ENCODE results near the gene RDH5. TPM values are rescaled to one million over a fixed set of nuclear protein-coding genes. Genes with fewer than 3 reads are reported as not detected.

The RDH5 gene, protein sequence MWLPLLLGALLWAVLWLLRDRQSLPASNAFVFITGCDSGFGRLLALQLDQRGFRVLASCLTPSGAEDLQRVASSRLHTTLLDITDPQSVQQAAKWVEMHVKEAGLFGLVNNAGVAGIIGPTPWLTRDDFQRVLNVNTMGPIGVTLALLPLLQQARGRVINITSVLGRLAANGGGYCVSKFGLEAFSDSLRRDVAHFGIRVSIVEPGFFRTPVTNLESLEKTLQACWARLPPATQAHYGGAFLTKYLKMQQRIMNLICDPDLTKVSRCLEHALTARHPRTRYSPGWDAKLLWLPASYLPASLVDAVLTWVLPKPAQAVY
- 7.1 and 8.4 TPM in 2 replicates for total RNA-seq

DNA sequence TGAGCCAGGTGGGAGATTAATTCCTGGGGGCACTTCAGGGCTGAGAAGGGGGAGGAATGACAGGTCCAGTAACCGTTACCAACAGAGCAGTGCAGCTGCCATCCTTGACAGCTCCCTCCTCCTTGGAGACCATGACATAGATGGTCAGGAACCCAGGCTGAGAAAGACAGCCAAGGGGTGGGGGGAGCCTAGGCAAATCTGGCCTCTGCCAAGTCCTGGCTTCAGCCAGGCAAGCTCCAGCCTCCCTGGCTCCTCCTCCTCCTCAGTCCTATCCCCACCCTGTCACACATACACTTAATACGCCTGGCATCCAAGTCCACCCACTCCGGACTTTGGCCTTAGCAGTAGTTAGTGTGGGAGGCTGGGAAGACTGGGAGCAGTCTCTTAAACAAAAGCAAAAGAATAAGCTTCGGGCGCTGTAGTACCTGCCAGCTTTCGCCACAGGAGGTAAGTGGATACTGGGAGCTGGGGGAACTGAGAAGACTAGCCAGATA is at the start of gene RDH5:
Gene RDH5 (plus strand): TSS at position 323 of the 494 bp plus-strand sequence. CDS start 792 bp downstream, outside the sequence.
- no peaks in the 10 kb centered on the region for H3K27me3 Mint-ChIP-seq
- intact Hi-C loops (cut with micrococcal nuclease) = no loop called here
- H3K27ac Mint-ChIP-seq = no peak within 1 kb of the TSS

DNA sequence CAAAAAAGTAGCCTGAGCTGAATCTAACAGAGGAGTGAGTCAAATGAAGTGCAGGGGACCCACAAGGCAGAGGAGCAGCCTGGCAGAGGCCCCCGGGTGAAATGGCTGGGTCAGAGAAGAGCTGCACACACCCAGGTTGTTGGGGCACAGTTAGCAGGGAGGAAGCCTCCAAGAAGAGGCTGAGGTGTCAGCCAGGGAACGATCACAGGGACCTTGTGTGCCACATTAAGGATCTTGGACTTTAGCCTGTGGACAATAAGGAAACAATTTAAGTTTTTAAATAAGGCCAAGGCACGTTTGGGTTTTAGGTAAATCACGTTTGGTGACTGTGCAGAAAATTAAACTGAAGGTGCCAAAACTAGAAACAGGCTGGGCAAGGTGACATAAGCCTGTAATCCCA is 48.4 kb upstream of the RDH5 start:
- Mint-ChIP-seq H3K36me3 (ENCODE audit: low read depth) (no peaks in the 10 kb centered on the region), H3K4me3 (no peak overlapping the region), H3K9me3 (no peaks in the 10 kb centered on the region), H3K4me1 (no peaks in the 10 kb centered on the region), H3K27ac (no peak overlapping the region), H3K27me3 (peaks cover 19% of the 10 kb centered on the region)
- intact Hi-C loops (cut with micrococcal nuclease) = no loop called here
- no peak for DNase-seq

More for the DNA sequence above, at the start of gene RDH5:
- no peak for DNase-seq
- H3K9me3 Mint-ChIP-seq = no peaks in the 10 kb centered on the region
- peaks cover 11% of the 10 kb centered on the region for H3K36me3 Mint-ChIP-seq (ENCODE audit: low read depth)
- peaks cover 31% of the 10 kb centered on the region for H3K4me1 Mint-ChIP-seq
- no peak within 1 kb of the TSS for H3K4me3 Mint-ChIP-seq

DNA sequence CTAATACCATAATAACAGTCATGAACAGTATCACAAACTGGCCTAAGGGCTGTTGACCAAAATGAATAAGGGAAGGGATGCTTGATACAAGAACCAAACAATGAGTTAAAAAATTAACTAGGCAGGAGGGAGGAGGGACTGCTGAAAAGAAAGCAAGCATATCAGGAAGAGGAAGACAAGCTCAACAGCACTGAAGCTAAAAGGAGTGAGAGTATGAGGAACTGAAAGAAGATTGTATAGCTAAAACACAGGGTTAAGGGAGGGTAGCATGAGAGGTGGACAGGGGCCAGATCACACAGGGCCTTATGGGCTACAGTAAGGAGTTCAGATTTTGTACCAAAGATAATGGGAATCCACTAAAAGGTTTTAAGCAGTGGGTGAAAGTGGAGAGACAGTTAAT is 46.6 kb upstream of the RDH5 start:
- Mint-ChIP-seq H3K36me3 (ENCODE audit: low read depth) (no peaks in the 10 kb centered on the region), H3K27me3 (peaks cover 19% of the 10 kb centered on the region), H3K4me3 (no peak overlapping the region), H3K4me1 (no peaks in the 10 kb centered on the region), H3K9me3 (no peaks in the 10 kb centered on the region), H3K27ac (no peak overlapping the region)
- intact Hi-C loops (cut with micrococcal nuclease) = no loop called here
- DNase-seq = no peak

DNA sequence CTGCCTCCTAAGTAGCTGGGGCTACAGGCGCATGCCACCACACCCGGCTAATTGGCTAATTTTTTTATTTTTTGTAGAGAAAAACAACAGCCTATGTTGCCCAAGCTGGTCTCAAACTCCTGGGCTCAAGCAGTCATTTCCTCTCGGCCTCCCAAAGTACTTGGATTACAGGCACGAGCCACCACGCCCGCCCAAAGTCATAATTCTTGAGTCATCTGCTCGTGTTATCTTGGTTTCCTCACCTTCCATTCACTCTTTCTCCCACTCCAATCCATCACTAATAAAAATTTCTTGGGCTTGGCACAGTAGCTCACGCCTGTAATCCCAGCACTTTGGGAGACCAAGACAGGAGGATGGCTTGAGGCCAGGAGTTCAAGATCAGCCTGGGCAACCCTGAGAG is 44.5 kb upstream of the RDH5 start:
- Mint-ChIP-seq H3K27me3 (peaks cover 32% of the 10 kb centered on the region), H3K27ac (no peak overlapping the region), H3K4me1 (peaks cover under 1% of the 10 kb centered on the region), H3K9me3 (no peaks in the 10 kb centered on the region), H3K36me3 (ENCODE audit: low read depth) (no peaks in the 10 kb centered on the region), H3K4me3 (no peak overlapping the region)
- no peak for DNase-seq
- intact Hi-C loops (cut with micrococcal nuclease) = no loop called here

DNA sequence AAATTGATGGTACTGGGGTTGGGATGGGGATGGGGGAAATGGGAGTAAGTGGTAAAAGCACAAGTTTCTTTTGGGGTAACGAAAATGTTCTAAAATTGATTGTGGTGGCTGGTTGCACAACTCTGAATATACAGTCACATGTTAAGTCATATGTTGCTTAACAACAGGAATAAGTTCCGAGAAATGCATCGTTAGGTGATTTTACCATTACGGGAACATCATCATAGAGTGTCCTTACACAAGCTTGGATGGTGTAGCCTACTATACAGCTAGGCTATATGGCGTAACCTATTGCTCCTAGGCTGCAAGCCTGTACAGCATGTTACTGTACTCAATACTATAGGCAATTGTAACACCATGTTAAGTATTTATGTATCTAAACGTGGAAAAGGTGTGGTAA is 43.5 kb upstream of the RDH5 start:
- peaks cover 42% of the 10 kb centered on the region for H3K27me3 Mint-ChIP-seq
- no peak for DNase-seq
- intact Hi-C loops (cut with micrococcal nuclease) = no loop called here
- no peak overlapping the region for H3K27ac Mint-ChIP-seq
- H3K9me3 Mint-ChIP-seq = no peaks in the 10 kb centered on the region
- no peaks in the 10 kb centered on the region for H3K36me3 Mint-ChIP-seq (ENCODE audit: low read depth)
- peaks cover 10% of the 10 kb centered on the region for H3K4me1 Mint-ChIP-seq
- H3K4me3 Mint-ChIP-seq = no peak overlapping the region

DNA sequence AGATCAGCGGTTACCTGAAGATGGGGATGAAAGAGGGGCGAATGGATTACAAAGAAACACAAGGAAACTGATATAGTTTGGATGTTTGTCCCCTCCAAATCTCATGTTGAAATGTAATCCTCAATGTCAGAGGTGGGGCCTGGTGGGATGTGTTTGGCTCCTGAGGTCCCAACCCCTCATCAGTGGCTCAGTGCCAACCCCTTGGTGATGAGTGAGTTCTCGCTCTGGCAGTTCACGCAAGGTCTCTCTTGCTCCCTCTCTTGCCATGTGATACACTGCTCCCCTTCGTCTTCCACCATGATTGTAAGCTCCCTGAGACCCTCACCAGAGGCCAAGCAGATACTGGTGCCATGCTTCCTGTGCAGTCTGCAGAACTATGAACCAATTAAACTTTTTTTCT is 40.5 kb upstream of the RDH5 start:
- DNase-seq = no peak
- H3K4me3 Mint-ChIP-seq = no peak overlapping the region
- no peak overlapping the region for H3K27ac Mint-ChIP-seq
- no peaks in the 10 kb centered on the region for H3K9me3 Mint-ChIP-seq
- no peaks in the 10 kb centered on the region for H3K36me3 Mint-ChIP-seq (ENCODE audit: low read depth)
- peaks cover 11% of the 10 kb centered on the region for H3K4me1 Mint-ChIP-seq
- intact Hi-C loops (cut with micrococcal nuclease) = no loop called here
- peaks cover 47% of the 10 kb centered on the region for H3K27me3 Mint-ChIP-seq

DNA sequence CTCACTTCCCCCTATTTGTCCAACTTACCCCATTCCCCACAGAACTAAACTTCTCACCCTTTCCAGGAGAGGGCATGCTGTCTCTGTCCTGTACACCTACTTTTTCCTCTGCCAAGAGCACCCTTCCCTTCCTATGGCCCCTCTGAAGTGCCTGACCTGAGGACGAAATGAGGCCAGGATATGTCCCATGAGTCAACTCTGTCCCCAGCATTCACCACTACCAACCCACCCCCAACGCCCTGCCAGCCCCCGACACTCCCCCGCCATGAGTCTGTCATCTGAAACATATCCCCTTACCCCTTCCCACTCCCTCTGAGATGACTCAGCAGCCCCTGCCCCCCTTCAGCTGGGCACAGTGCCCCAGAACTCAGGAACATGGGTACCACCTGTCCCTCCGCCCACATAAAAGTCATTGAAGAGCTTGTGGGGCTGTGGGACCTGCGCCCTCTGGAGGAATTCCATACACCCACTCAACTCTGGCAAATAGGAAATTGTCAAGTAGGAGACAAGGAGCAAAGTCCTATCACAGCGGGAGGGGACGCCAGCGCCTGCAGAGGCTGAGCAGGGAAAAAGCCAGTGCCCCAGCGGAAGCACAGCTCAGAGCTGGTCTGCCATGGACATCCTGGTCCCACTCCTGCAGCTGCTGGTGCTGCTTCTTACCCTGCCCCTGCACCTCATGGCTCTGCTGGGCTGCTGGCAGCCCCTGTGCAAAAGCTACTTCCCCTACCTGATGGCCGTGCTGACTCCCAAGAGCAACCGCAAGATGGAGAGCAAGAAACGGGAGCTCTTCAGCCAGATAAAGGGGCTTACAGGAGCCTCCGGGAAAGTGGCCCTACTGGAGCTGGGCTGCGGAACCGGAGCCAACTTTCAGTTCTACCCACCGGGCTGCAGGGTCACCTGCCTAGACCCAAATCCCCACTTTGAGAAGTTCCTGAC is 38.8 kb upstream of the RDH5 start:
- no peaks in the 10 kb centered on the region for H3K9me3 Mint-ChIP-seq
- peak overlapping the region; percentile 9 for H3K4me3 Mint-ChIP-seq
- peaks cover 11% of the 10 kb centered on the region for H3K4me1 Mint-ChIP-seq
- no peak for DNase-seq
- H3K27me3 Mint-ChIP-seq = peaks cover 42% of the 10 kb centered on the region
- H3K36me3 Mint-ChIP-seq (ENCODE audit: low read depth) = no peaks in the 10 kb centered on the region
- peak overlapping the region; percentile 42 for H3K27ac Mint-ChIP-seq
- intact Hi-C loops (cut with micrococcal nuclease) = no loop called here

DNA sequence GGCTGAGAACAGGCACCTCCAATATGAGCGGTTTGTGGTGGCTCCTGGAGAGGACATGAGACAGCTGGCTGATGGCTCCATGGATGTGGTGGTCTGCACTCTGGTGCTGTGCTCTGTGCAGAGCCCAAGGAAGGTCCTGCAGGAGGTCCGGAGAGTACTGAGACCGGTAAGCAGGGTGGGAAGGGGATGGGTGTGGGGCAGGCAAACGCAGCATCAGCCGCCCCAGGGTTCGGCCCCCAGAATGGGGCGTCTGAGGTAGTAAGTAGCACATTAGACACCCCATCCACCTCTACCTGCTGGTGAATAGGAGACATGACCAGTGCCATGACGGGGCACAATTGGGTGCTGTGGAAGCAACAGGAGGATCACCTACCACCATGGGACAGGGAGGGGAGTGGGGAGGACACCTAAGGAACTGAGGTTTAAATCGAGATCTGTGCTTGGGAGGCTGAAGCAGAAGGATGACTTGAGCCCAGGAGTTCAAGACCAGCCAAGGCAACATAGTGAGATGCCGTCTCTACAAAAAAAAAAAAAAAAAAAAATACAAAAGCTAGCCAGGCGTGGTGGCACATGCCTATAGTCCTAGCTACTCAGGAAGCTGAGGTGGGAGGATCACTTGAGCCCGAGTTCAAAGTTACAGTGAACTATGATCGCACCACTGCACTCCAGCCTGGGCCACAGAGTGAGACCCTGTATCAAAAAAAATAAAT is 38.0 kb upstream of the RDH5 start:
- Mint-ChIP-seq H3K27me3 (peaks cover 42% of the 10 kb centered on the region), H3K4me3 (no peak overlapping the region), H3K4me1 (peaks cover 13% of the 10 kb centered on the region), H3K36me3 (ENCODE audit: low read depth) (no peaks in the 10 kb centered on the region), H3K27ac (no peak overlapping the region), H3K9me3 (no peaks in the 10 kb centered on the region)
- no peak for DNase-seq
- intact Hi-C loops (cut with micrococcal nuclease) = no loop called here

DNA sequence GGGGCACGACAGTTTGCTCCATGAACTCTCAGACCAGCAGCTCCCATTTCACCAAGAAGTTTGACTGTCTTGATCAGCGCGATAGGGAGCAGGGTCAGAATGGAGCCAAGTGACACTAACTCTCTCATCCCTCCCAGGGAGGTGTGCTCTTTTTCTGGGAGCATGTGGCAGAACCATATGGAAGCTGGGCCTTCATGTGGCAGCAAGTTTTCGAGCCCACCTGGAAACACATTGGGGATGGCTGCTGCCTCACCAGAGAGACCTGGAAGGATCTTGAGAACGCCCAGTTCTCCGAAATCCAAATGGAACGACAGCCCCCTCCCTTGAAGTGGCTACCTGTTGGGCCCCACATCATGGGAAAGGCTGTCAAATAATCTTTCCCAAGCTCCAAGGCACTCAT is 36.5 kb upstream of the RDH5 start:
- Mint-ChIP-seq H3K36me3 (ENCODE audit: low read depth) (no peaks in the 10 kb centered on the region), H3K27ac (no peak overlapping the region), H3K4me3 (no peak overlapping the region), H3K9me3 (no peaks in the 10 kb centered on the region), H3K27me3 (peaks cover 41% of the 10 kb centered on the region), H3K4me1 (peaks cover 18% of the 10 kb centered on the region)
- intact Hi-C loops (cut with micrococcal nuclease) = no loop called here
- DNase-seq = no peak

DNA sequence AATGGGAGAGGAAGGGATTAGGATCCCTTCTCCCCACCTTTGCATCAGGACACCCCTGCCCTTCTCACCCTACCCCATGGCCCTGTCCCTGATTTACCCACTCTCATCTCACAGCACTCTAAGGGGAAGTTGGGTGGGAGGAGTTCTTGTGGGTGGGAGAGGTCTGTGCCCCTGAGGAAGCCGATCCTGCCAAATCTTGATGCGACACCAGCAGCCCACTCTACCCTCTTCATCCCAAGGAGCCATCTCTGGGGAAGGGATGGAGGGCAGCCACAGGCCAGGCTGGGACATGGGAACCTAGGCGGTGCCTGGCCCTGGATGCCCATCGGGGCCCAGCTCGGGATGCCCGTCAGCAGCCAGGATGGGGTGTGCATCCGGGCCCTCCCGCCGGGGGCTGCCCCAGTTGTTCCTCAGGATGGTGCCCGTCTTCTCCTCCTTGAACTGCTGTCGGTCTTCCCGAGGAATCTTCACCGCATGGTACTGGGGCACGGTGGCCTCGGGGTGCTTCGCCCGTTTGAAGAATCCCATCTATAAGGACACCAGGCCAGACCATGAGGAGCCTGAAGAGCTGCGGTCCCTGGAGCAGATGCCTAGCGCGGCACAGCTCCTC is 35.3 kb upstream of the RDH5 start:
- no peak for DNase-seq
- H3K27me3 Mint-ChIP-seq = peaks cover 36% of the 10 kb centered on the region
- H3K9me3 Mint-ChIP-seq = no peaks in the 10 kb centered on the region
- no peak overlapping the region for H3K4me3 Mint-ChIP-seq
- no peak overlapping the region for H3K27ac Mint-ChIP-seq
- intact Hi-C loops (cut with micrococcal nuclease) = no loop called here
- no peaks in the 10 kb centered on the region for H3K36me3 Mint-ChIP-seq (ENCODE audit: low read depth)
- H3K4me1 Mint-ChIP-seq = peaks cover 18% of the 10 kb centered on the region

DNA sequence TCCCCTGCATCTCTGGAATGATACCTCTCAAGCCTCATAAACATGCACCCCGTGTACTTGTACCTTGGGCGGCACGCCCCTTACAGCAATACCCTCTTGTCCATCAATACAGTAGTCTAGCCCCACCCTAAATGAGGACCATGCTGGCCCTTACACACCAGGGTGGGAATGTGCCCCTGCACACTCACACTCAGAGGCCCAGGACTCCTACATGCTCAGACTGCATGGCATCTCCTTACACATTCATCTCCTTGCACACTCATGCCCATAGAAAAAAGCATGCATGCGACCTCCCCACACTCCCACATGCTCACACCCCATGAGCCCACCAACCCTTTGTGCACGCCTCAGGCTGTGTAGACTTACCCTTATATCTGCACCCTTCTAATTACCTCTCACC is 34.5 kb upstream of the RDH5 start:
- no peaks in the 10 kb centered on the region for H3K36me3 Mint-ChIP-seq (ENCODE audit: low read depth)
- intact Hi-C loops (cut with micrococcal nuclease) = no loop called here
- H3K27me3 Mint-ChIP-seq = peaks cover 33% of the 10 kb centered on the region
- H3K4me1 Mint-ChIP-seq = peaks cover 17% of the 10 kb centered on the region
- no peak overlapping the region for H3K4me3 Mint-ChIP-seq
- H3K27ac Mint-ChIP-seq = no peak overlapping the region
- no peaks in the 10 kb centered on the region for H3K9me3 Mint-ChIP-seq
- no peak for DNase-seq

DNA sequence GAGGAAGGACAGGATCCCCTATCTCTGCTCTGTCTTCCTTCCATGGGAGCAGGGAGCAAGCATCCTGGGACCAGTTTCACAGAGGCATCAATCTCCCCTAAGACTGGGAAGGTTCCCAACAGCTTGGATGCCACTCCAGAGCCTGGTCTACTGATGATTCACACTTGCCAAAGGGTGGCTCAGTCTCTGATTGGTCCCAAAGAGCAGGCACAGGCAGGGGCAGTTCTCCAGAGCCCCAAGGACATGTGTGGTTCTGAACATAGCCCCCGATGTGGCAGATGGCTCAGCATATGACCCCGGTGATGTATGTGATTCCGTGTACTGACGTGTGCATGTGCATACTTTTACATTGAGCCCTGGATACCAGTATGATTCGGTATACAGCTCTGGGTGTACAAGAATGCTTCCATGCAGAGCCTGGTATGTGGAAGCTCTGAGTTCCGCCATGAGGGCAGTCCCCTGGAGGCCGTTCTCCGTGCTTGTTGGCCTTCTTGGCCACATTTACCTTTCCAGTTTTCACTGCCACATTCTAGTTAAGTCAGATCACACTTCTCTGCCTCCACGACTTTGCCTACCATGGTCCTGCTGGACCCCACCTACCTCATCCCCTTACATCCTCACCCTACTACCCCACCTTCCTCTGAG is 33.7 kb upstream of the RDH5 start:
- intact Hi-C loops (cut with micrococcal nuclease) = no loop called here
- DNase-seq = no peak
- no peaks in the 10 kb centered on the region for H3K36me3 Mint-ChIP-seq (ENCODE audit: low read depth)
- no peak overlapping the region for H3K27ac Mint-ChIP-seq
- H3K4me3 Mint-ChIP-seq = no peak overlapping the region
- no peaks in the 10 kb centered on the region for H3K9me3 Mint-ChIP-seq
- peaks cover 10% of the 10 kb centered on the region for H3K4me1 Mint-ChIP-seq
- H3K27me3 Mint-ChIP-seq = peaks cover 25% of the 10 kb centered on the region

DNA sequence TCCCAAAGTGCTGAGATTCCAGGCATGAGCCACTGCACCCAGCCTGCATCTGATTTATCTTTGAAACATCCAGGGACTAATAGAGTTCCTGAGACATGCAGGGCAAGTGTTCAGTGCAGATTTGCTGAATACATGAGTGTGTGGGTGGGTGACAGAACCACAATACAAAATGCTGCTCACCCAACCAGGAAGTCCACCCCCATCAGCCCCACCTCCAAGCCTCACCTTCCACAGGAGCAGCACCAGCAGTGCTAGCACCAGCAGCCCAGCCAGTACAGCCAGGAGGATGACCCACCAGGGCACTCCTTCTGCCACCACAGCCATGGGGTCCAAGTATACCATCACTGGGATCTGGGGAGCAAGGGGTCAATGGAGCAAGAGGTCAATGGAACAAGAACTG is 32.4 kb upstream of the RDH5 start:
- Mint-ChIP-seq H3K27ac (no peak overlapping the region), H3K4me3 (no peak overlapping the region), H3K9me3 (no peaks in the 10 kb centered on the region), H3K4me1 (peaks cover 7% of the 10 kb centered on the region), H3K36me3 (ENCODE audit: low read depth) (no peaks in the 10 kb centered on the region), H3K27me3 (peaks cover 18% of the 10 kb centered on the region)
- intact Hi-C loops (cut with micrococcal nuclease) = no loop called here
- DNase-seq = no peak
